ENCODE measurements around the gene OSMR. TPM values are rescaled to one million over a fixed set of nuclear protein-coding genes. Genes with fewer than 3 reads are reported as not detected.

The OSMR gene
- polyA plus RNA-seq, 1 of the 3 experiments (the other 2 are of a cell fraction), result 56.0 TPM

DNA sequence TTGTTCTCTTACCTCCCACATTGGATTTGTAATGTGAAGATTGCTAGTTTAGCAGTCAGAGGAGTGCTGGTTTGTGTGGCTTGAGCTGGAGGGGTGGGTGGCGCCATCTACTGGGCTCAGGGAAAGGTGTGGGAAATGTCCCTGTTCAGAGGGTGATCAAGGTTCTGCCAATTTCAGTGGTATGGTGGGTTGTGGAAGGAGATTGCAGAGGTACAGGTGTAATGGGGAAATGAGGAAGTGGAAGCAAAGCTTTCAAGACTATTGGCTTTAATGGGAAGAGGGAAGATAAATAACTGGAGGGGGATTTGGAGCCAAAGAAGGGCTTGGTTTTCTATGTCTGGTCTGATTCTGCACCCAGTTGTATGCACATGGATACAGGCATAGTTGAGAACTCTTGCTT lies 76.4 kb downstream of the OSMR start:
- Histone ChIP-seq H3K4me3 (ENCODE audit: low read depth in 2 of 2, low read length in 1 of 2) (no peak overlapping the region; a peak in 1 of 4 replicates), H3K79me2 (ENCODE audit: insufficient read depth) (no peaks in the 10 kb centered on the region), H3K4me2 (no peak overlapping the region), H3K36me3 (replicated peaks in 1 of 2; ENCODE audit: control insufficient read depth in 1 of 2, insufficient read depth in 2 of 2, low read length in 1 of 2) (peaks cover 34 to 55% of the 10 kb centered on the region in 2 experiments), H3K4me1 (ENCODE audit: control insufficient read depth in 1 of 2, insufficient read depth in 2 of 2, low read depth in 1 of 2, low read length in 1 of 2) (peaks cover 0 to 23% of the 10 kb centered on the region in 2 experiments; a peak in 2 of 4 replicates), H3K9ac (no peak overlapping the region), H3K27ac (ENCODE audit: low read depth in 2 of 2, low read length in 1 of 2) (no peak overlapping the region), H3K9me2 (no peaks in the 10 kb centered on the region), H2AFZ (ENCODE audit: low read depth) (no peak overlapping the region), H3F3A (replicated peaks; ENCODE audit: insufficient read depth) (peaks cover 35% of the 10 kb centered on the region), H3K9me3 (no peaks in the 10 kb centered on the region), H3K27me3 (ENCODE audit: insufficient read depth) (no peaks in the 10 kb centered on the region), H4K20me1 (ENCODE audit: insufficient read depth) (no peaks in the 10 kb centered on the region)
- CTCF ChIA-PET, result interaction anchor here (0.5 to 3.9 kb wide), 31 partner anchors 9 to 1184 kb away, joined by 3 to 34 read pairs (median 5); no protein-coding TSS in a partner anchor
- WGBS (ENCODE audit: low lambda C conversion rate), result 8% methylated on average over 1 of the region's 1 CpG
- TF ChIP-seq SMC3 (IDR thresholded peaks at IDR 0.05; ENCODE audit: low read depth, low read length) (peak; percentile 59), RAD21 (IDR thresholded peaks at IDR 0.05; ENCODE audit: low read length) (peak; percentile 73), TCF12 (IDR thresholded peaks at IDR 0.05) (no peak)
- TF ChIP-seq, protein P1, sequence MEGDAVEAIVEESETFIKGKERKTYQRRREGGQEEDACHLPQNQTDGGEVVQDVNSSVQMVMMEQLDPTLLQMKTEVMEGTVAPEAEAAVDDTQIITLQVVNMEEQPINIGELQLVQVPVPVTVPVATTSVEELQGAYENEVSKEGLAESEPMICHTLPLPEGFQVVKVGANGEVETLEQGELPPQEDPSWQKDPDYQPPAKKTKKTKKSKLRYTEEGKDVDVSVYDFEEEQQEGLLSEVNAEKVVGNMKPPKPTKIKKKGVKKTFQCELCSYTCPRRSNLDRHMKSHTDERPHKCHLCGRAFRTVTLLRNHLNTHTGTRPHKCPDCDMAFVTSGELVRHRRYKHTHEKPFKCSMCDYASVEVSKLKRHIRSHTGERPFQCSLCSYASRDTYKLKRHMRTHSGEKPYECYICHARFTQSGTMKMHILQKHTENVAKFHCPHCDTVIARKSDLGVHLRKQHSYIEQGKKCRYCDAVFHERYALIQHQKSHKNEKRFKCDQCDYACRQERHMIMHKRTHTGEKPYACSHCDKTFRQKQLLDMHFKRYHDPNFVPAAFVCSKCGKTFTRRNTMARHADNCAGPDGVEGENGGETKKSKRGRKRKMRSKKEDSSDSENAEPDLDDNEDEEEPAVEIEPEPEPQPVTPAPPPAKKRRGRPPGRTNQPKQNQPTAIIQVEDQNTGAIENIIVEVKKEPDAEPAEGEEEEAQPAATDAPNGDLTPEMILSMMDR (IDR thresholded peaks at IDR 0.05), result peak; percentile 88
- TF ChIP-seq, protein P2, sequence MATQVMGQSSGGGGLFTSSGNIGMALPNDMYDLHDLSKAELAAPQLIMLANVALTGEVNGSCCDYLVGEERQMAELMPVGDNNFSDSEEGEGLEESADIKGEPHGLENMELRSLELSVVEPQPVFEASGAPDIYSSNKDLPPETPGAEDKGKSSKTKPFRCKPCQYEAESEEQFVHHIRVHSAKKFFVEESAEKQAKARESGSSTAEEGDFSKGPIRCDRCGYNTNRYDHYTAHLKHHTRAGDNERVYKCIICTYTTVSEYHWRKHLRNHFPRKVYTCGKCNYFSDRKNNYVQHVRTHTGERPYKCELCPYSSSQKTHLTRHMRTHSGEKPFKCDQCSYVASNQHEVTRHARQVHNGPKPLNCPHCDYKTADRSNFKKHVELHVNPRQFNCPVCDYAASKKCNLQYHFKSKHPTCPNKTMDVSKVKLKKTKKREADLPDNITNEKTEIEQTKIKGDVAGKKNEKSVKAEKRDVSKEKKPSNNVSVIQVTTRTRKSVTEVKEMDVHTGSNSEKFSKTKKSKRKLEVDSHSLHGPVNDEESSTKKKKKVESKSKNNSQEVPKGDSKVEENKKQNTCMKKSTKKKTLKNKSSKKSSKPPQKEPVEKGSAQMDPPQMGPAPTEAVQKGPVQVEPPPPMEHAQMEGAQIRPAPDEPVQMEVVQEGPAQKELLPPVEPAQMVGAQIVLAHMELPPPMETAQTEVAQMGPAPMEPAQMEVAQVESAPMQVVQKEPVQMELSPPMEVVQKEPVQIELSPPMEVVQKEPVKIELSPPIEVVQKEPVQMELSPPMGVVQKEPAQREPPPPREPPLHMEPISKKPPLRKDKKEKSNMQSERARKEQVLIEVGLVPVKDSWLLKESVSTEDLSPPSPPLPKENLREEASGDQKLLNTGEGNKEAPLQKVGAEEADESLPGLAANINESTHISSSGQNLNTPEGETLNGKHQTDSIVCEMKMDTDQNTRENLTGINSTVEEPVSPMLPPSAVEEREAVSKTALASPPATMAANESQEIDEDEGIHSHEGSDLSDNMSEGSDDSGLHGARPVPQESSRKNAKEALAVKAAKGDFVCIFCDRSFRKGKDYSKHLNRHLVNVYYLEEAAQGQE (IDR thresholded peaks at IDR 0.05; ENCODE audit: low read depth, low read length), result peak; percentile 71; the same call in 1 of the 2 replicates
- POLR2A ChIA-PET, result no interaction called here
- DNase-seq, result peak; percentile 64

DNA sequence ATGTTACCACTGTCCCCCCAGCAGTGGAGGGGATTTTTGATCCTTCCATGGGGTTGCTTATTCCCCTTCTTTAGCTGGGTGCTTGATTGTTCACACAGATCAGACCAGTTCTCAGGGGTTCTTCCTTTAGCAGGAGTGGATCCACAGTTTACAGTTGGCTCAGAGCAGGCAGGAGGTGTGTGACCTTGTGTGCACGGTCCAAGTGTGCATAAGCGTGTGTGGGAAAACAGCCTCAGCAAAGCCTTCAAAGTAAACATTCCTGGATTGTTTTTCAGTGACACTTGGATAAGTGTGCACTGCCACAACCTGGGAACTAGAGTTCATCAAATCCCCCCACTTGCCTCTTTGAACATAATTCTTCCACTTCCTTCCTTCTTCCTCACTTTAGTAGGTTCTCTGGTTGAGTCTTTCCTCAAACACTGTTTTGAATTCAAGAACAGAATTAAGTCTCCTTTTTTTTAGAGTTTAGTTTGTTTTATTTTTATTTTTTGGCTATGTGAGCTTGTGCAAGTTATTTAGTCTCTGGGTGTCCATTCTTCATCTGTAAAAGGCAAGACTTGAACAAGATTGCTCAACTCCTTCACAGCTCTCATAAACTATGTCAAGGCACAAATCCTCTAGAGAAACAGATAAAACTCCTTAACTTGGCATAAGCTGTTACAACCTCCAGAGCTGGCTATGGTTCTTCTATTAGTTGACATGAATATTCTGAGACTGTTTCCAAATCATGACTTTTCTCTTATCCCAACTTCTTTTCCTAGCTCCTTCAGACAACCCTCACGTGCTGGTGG lies 78.0 kb downstream of the OSMR start:
- Histone ChIP-seq H4K20me1 (ENCODE audit: insufficient read depth) (no peaks in the 10 kb centered on the region), H3K9me3 (no peaks in the 10 kb centered on the region), H3K4me2 (no peak overlapping the region), H3K27ac (ENCODE audit: low read depth in 2 of 2, low read length in 1 of 2) (peak overlapping the region in 1 of 2 experiments; percentile 81; a peak in 1 of 4 replicates), H3K9me2 (no peaks in the 10 kb centered on the region), H3K79me2 (ENCODE audit: insufficient read depth) (no peaks in the 10 kb centered on the region), H3F3A (replicated peaks; ENCODE audit: insufficient read depth) (peaks cover 35% of the 10 kb centered on the region), H3K27me3 (ENCODE audit: insufficient read depth) (no peaks in the 10 kb centered on the region), H3K4me1 (ENCODE audit: control insufficient read depth in 1 of 2, insufficient read depth in 2 of 2, low read depth in 1 of 2, low read length in 1 of 2) (peaks cover 0 to 23% of the 10 kb centered on the region in 2 experiments; a peak in 2 of 4 replicates), H3K36me3 (replicated peaks in 1 of 2; ENCODE audit: control insufficient read depth in 1 of 2, insufficient read depth in 2 of 2, low read length in 1 of 2) (peaks cover 38 to 43% of the 10 kb centered on the region in 2 experiments), H2AFZ (ENCODE audit: low read depth) (no peak overlapping the region), H3K9ac (no peak overlapping the region), H3K4me3 (ENCODE audit: low read depth in 2 of 2, low read length in 1 of 2) (no peak overlapping the region)
- WGBS (ENCODE audit: low lambda C conversion rate), result 77% methylated on average over 3 of the region's 3 CpGs
- CTCF ChIA-PET, result interaction anchor here (0.8 to 3.9 kb wide), 12 partner anchors 7 to 503 kb away, joined by 3 to 34 read pairs (median 6); no protein-coding TSS in a partner anchor
- no peak for DNase-seq
- POLR2A ChIA-PET, result no interaction called here
- TF ChIP-seq, protein P2 (IDR thresholded peaks at IDR 0.05; ENCODE audit: low read depth, low read length), result no peak
- no peak for TF ChIP-seq EZH2phosphoT487 (IDR thresholded peaks at IDR 0.05; ENCODE audit: borderline replicate concordance, low read depth)
- no peak for TF ChIP-seq TAF1 (IDR thresholded peaks at IDR 0.05; ENCODE audit: borderline replicate concordance, low read depth, low read length)
- TF ChIP-seq RFX5 (IDR thresholded peaks at IDR 0.05; ENCODE audit: low read length), result no peak
- no peak for TF ChIP-seq FOSL2 (IDR thresholded peaks at IDR 0.05; ENCODE audit: borderline replicate concordance, low read depth)
- TF ChIP-seq POLR2AphosphoS5 (IDR thresholded peaks at IDR 0.05; ENCODE audit: low read depth, low read length), result no peak
- no peak for TF ChIP-seq JUND (IDR thresholded peaks at IDR 0.05)
- no peak for TF ChIP-seq CHD2 (IDR thresholded peaks at IDR 0.05; ENCODE audit: low read length, partially characterized antibody)
- TF ChIP-seq, protein P3, sequence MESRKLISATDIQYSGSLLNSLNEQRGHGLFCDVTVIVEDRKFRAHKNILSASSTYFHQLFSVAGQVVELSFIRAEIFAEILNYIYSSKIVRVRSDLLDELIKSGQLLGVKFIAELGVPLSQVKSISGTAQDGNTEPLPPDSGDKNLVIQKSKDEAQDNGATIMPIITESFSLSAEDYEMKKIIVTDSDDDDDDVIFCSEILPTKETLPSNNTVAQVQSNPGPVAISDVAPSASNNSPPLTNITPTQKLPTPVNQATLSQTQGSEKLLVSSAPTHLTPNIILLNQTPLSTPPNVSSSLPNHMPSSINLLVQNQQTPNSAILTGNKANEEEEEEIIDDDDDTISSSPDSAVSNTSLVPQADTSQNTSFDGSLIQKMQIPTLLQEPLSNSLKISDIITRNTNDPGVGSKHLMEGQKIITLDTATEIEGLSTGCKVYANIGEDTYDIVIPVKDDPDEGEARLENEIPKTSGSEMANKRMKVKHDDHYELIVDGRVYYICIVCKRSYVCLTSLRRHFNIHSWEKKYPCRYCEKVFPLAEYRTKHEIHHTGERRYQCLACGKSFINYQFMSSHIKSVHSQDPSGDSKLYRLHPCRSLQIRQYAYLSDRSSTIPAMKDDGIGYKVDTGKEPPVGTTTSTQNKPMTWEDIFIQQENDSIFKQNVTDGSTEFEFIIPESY (IDR thresholded peaks at IDR 0.05; ENCODE audit: borderline replicate concordance, low read depth), result no peak

Measured in SK-N-SH (cell line).